Neutrophil (primary cell): ENCODE measurements around the gene NDUFAF8.

Experiments used
- H3K27ac ChIP-seq: fragments of 200-600 bp; sonication (generic); 2 replicates; pipeline ENCODE4 v1.5.1; 2016; ENCODE audit warnings: mild to moderate bottlenecking, moderate library complexity
- H3K27me3 ChIP-seq: fragments of 200-600 bp; sonication (generic); 2 replicates; pipeline ENCODE4 v1.6.0; 2016; ENCODE audit warnings: mild to moderate bottlenecking
- H3K36me3 ChIP-seq: fragments of 200-600 bp; sonication (generic); 2 replicates; pipeline ENCODE4 v1.5.1; 2017
- H3K4me1 ChIP-seq, 2 experiments: fragments of 200-600 bp in 1 of 2; sonication (generic) in 1 of 2; 1 replicate in 1 of 2; 2 replicates in 1 of 2; pipeline versions ENCODE4 v1.5.1 to v1.6.1; 2013 to 2016; ENCODE audit warnings: low read depth in 1 of 2, low read length in 1 of 2, mild to moderate bottlenecking in 1 of 2, moderate library complexity in 1 of 2; ENCODE audit not compliant: control insufficient read depth in 1 of 2, insufficient read depth in 1 of 2
- H3K4me3 ChIP-seq, 2 experiments: fragments of 200-600 bp in 1 of 2; sonication (generic) in 1 of 2; 1 replicate in 1 of 2; 2 replicates in 1 of 2; pipeline ENCODE4 v1.5.1; 2013 to 2016; ENCODE audit warnings: low read depth in 1 of 2, low read length in 1 of 2, mild to moderate bottlenecking in 1 of 2, moderate library complexity in 1 of 2
- H3K9me3 ChIP-seq: fragments of 200-600 bp; sonication (generic); 2 replicates; pipeline ENCODE4 v1.5.1; 2016
- CTCF ChIP-seq: fragments of 200-600 bp; sonication (generic); IDR thresholded peaks from 2 replicates; pipeline ENCODE4 v1.5.1; 2016; ENCODE audit warnings: antibody characterized with exemption

Gene NDUFAF8

DNA sequence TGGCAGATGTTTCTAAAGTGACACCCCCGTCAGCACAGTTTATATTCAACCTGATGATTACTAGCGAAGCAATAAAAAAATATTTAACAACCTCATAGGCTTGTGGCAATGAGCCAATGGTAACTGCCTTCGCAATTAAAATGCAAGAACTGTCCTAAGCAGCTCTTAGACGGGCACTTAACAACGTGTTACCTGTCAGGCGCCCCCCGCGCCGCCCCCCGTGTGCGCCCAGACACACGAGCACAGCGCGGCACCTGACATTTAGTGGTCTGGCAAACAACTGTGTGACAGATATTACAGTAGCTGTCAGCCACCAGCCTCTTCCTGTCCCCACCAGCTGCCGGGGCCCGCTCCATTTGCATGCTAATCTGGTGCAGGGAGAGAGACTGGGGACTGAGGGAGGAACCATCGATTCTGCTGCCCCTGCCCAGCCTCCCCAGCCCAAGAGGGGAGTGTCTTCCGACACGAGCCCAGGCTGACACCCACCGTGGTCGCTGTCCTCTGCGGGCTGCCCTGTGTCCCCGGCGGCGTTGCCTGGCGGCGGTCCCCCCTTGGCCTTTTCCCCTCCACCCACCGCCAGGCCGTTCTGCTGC, 12.7 kb downstream of the NDUFAF8 start:
- H3K4me3 ChIP-seq = no peak overlapping the region
- no peaks in the 10 kb centered on the region for H3K27me3 ChIP-seq
- peaks cover 18% of the 10 kb centered on the region in 2 experiments for H3K4me1 ChIP-seq
- H3K9me3 ChIP-seq = no peaks in the 10 kb centered on the region
- H3K27ac ChIP-seq = no peak overlapping the region
- H3K36me3 ChIP-seq = peaks cover 70% of the 10 kb centered on the region
- no peak for TF ChIP-seq CTCF

DNA sequence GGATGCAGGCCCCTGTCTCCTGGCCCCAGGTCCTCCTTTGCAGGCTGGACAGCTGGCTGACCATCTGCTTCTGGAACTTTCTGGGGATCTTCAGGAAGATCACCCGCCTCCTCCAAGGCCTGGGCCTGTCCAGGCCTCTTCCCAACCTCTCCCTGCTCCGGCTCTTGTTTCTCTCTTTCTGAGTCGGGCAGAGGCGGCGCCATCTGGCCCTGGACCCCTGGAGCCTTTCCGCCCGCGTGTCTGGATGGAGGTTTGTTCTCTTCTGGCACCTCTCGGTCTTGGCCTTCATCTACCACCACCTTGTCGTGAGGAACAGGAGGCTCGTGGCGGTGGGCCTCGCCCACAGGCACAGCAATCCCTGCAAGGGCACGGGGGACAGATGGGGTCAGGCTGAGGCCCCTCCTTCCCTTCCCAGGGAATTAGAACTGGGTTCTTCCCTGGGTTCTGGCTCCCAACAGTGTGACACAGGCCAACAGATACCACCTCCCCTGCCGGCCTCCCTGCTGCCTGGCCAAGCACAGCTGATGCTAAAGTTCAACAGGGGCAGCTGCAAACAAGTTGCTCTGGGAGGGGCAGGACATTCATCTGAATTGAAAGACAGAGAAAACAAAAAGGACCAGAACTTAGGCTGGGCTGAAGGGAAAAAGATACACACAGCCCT, 13.3 kb downstream of the NDUFAF8 start:
- no peak overlapping the region for H3K4me3 ChIP-seq
- H3K4me1 ChIP-seq = peaks cover 18% of the 10 kb centered on the region in 2 experiments
- TF ChIP-seq CTCF = no peak
- peaks cover 71% of the 10 kb centered on the region for H3K36me3 ChIP-seq
- H3K27ac ChIP-seq = no peak overlapping the region
- H3K27me3 ChIP-seq = no peaks in the 10 kb centered on the region
- no peaks in the 10 kb centered on the region for H3K9me3 ChIP-seq

- Histone ChIP-seq H3K27me3 (no peaks in the 10 kb centered on the region), H3K4me3 (no peak overlapping the region), H3K27ac (no peak overlapping the region), H3K4me1 (peaks cover 18% of the 10 kb centered on the region in 2 experiments), H3K36me3 (peaks cover 76% of the 10 kb centered on the region), H3K9me3 (no peaks in the 10 kb centered on the region)
- TF ChIP-seq CTCF = no peak
Observed at GRCh38 chr17:81252987-81253329, 13.8 kb downstream of the NDUFAF8 start.

DNA sequence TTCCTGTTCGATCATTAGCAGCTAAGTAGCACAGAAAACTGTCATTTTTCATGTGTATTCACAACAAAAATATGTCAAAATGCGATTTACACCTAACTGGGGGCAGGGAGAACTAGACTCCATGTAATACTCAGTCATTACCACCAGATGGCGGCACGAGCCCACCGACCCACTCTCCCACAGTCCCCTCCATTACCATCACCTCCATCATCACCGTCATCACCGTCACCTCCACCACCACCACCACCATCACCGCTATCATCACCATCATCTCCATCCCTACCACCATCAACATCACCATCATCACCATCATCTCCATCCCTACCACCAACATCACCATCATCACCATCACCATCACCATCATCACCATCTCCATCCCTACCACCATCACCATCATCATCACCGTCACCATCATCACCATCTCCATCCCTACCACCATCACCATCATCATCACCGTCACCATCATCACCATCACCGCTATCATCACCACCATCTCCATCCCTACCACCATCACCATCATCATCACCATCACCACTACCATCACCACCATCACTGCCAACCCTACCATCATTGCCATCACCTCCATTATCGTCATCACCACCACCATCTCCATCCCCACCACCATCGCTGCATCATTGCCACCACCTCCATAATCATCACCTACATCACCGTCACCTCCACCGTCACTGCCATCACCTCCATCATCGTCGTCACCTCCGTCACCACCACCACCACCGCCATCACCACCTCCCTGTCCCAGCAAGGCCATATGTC, 14.4 kb downstream of the NDUFAF8 start:
- peak; percentile 82 for TF ChIP-seq CTCF
- no peaks in the 10 kb centered on the region for H3K9me3 ChIP-seq
- H3K27me3 ChIP-seq = no peaks in the 10 kb centered on the region
- peak overlapping the region; percentile 58 for H3K27ac ChIP-seq
- no peak overlapping the region for H3K4me3 ChIP-seq
- peaks cover 76% of the 10 kb centered on the region for H3K36me3 ChIP-seq
- peaks cover 18% of the 10 kb centered on the region in 2 experiments for H3K4me1 ChIP-seq

DNA sequence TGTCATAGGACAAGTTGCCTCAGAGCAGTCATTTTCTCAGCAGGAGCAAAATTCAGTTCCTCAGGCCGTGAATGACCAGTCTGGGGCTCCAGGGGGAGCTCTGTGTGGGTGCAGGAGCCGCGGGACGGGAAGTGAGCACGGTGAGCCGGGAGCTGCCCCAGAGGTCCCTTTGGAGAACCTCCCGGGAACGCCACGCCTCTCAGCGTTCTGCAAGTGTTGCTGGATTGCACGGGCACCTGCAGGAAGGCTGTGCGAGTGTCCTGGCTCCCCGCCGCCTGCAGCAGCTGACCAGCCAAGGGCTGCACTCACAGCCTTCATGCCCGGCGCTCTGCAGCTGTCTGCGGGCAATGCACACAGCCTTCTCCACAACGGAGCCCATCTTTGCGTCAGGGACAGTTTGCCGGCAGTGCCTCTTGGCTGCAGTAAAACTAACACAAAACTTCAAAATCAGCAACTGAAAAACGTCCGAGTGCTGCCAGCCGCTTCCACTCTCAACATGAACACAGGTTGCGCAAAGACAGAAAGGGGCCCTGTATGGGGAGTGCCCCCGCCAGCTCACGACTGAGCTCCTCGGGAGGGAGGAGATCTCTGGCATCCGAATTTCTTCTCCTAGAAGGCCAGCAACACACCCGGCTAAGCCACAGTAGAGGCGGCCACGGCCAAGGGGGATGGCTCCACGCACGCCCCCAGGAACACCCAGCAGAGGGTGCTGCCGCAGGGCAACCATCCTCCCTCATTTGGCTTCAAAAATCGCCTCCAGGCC, 16.0 kb downstream of the NDUFAF8 start:
- H3K9me3 ChIP-seq = no peaks in the 10 kb centered on the region
- peaks cover 80% of the 10 kb centered on the region for H3K36me3 ChIP-seq
- TF ChIP-seq CTCF = peak; percentile 50
- peak overlapping the region; percentile 34 to 36 for H3K4me3 ChIP-seq
- peaks cover 18% of the 10 kb centered on the region in 2 experiments for H3K4me1 ChIP-seq
- H3K27ac ChIP-seq = peak overlapping the region; percentile 58
- no peaks in the 10 kb centered on the region for H3K27me3 ChIP-seq
